Gastrocnemius medialis (tissue), 4 donors: Measurements from ENCODE around the gene NYAP2.

Source experiments
- CTCF ChIP-seq, 5 experiments: fragments of 450-650 bp in 3 of 5; fragments of 200-600 bp in 2 of 5; sonication (generic) in 2 of 5; IDR thresholded peaks in 4 of 5; conservative IDR thresholded peaks in 1 of 5; 1 replicate in 4 of 5; 2 replicates in 1 of 5; pipeline ENCODE4 v1.5.1; 2016 to 2019; ENCODE audit warnings: antibody characterized with exemption in 5 of 5, mild to moderate bottlenecking in 3 of 5, moderate library complexity in 3 of 5
- POLR2A ChIP-seq, 2 donors: fragments of 450-650 bp; IDR thresholded peaks; one replicate each; pipeline ENCODE4 v1.6.1; 2017; ENCODE audit warnings: antibody characterized with exemption in 2 of 2, mild to moderate bottlenecking in 2 of 2, moderate library complexity in 2 of 2

GRCh38 chr2:225416616-225417367 lies 17.3 kb downstream of the NYAP2 start:
- TF ChIP-seq CTCF (IDR thresholded peaks at IDR 0.05 in 4 of 5, conservative IDR thresholded peaks at IDR 0.05 in 1 of 5) (no peak), POLR2A (IDR thresholded peaks at IDR 0.05) (no peak)
